ENCODE data around the gene HTT. TPM values are rescaled to one million over a fixed set of nuclear protein-coding genes. Genes with fewer than 3 reads are reported as not detected.

HTT gene
- total RNA-seq, 1 experiment from 2014 or later: 64.4 TPM

- H3K4me2 ChIP-seq (ENCODE audit: insufficient read depth, insufficient read length, low read length): no peak overlapping the region
- no peaks in the 10 kb centered on the region for H3K9me3 Mint-ChIP-seq
- no peak for TF ChIP-seq CTCF (conservative IDR thresholded peaks at IDR 0.05)
- no peak overlapping the region for H3T11ph ChIP-seq (ENCODE audit: low read length)
- H2BK5ac ChIP-seq (ENCODE audit: insufficient read length, low read length): no peak overlapping the region
- no peak overlapping the region for H3K27ac ChIP-seq (ENCODE audit: insufficient read length, low read depth, low read length)
- no peak overlapping the region for H2BK15ac ChIP-seq (ENCODE audit: low read depth, low read length)
- H2BK120ac ChIP-seq (ENCODE audit: low read depth, low read length, poor library complexity, severe bottlenecking): no peak overlapping the region
- no peak overlapping the region for H3K9ac ChIP-seq (ENCODE audit: extremely low read depth, insufficient read length, low read length)
- no peak overlapping the region; a peak in 1 of 7 replicates for H3K27ac Mint-ChIP-seq
- H3K4me1 Mint-ChIP-seq: no peaks in the 10 kb centered on the region
- no peak overlapping the region for H4K91ac ChIP-seq (ENCODE audit: insufficient read length, low read depth, low read length)
- H3K23ac ChIP-seq (ENCODE audit: insufficient read length, low read depth, low read length): no peak overlapping the region
- no peaks in the 10 kb centered on the region for H4K20me1 ChIP-seq (ENCODE audit: control insufficient read depth, insufficient read depth, insufficient read length)
- no peak overlapping the region for H2AFZ ChIP-seq (ENCODE audit: low read length)
- H3K36me3 Mint-ChIP-seq (ENCODE audit: insufficient read depth in 1 of 3, low read depth in 3 of 3): peaks cover 33 to 75% (median 71%) of the 10 kb centered on the region in 3 experiments; a peak in 6 of 7 replicates
- H3K4me1 ChIP-seq (ENCODE audit: insufficient read depth, low read length): no peaks in the 10 kb centered on the region
- H2BK12ac ChIP-seq (ENCODE audit: insufficient read length, low read depth, low read length): no peak overlapping the region
- H3K4me3 Mint-ChIP-seq: no peak overlapping the region
- WGBS (ENCODE audit: extremely low coverage, insufficient read length, low lambda C conversion rate): no CpG with 5 or more reads among the region's 1 CpG
- H2AK5ac ChIP-seq (ENCODE audit: insufficient read length, low read length): no peak overlapping the region
- H3K9me3 ChIP-seq (ENCODE audit: control insufficient read depth, low read depth, low read length): no peaks in the 10 kb centered on the region
- no peaks in the 10 kb centered on the region for H3K27me3 ChIP-seq (ENCODE audit: insufficient read depth, low read length)
- no peak overlapping the region for H3K18ac ChIP-seq (ENCODE audit: insufficient read length, low read depth, low read length)
- H4K5ac ChIP-seq (ENCODE audit: insufficient read length, low read depth, low read length): no peak overlapping the region
- H3K4ac ChIP-seq (ENCODE audit: low read depth, low read length): no peak overlapping the region
- H3K14ac ChIP-seq (ENCODE audit: insufficient read depth, low read length): no peak overlapping the region
- H3K79me1 ChIP-seq (ENCODE audit: insufficient read depth, low read depth, low read length, poor library complexity, severe bottlenecking): no peaks in the 10 kb centered on the region
- no peaks in the 10 kb centered on the region; the same call in 1 of the 2 replicates for H3K27me3 Mint-ChIP-seq (ENCODE audit: low read depth)
- no peaks in the 10 kb centered on the region for H3K79me2 ChIP-seq (ENCODE audit: insufficient read depth, low read length)
- no peak overlapping the region for H2BK20ac ChIP-seq (ENCODE audit: low read depth, low read length, poor library complexity, severe bottlenecking)
- DNase-seq: no peak
- no peak overlapping the region for H4K8ac ChIP-seq (replicated peaks; ENCODE audit: insufficient read length, low read depth, low read length)
- H3K23me2 ChIP-seq (ENCODE audit: insufficient read length, low read depth, low read length, poor library complexity, severe bottlenecking): no peaks in the 10 kb centered on the region
- H3K56ac ChIP-seq (ENCODE audit: insufficient read length, low read depth, low read length): no peak overlapping the region
Measured at GRCh38 chr4:3128976-3129375, 54.5 kb downstream of the HTT start.
